Measurements from ENCODE around the gene PACRG. TPM values are rescaled to one million over a fixed set of nuclear protein-coding genes. Genes with fewer than 3 reads are reported as not detected.

The PACRG gene
- total RNA-seq, 1 donor = under 0.01 TPM

DNA sequence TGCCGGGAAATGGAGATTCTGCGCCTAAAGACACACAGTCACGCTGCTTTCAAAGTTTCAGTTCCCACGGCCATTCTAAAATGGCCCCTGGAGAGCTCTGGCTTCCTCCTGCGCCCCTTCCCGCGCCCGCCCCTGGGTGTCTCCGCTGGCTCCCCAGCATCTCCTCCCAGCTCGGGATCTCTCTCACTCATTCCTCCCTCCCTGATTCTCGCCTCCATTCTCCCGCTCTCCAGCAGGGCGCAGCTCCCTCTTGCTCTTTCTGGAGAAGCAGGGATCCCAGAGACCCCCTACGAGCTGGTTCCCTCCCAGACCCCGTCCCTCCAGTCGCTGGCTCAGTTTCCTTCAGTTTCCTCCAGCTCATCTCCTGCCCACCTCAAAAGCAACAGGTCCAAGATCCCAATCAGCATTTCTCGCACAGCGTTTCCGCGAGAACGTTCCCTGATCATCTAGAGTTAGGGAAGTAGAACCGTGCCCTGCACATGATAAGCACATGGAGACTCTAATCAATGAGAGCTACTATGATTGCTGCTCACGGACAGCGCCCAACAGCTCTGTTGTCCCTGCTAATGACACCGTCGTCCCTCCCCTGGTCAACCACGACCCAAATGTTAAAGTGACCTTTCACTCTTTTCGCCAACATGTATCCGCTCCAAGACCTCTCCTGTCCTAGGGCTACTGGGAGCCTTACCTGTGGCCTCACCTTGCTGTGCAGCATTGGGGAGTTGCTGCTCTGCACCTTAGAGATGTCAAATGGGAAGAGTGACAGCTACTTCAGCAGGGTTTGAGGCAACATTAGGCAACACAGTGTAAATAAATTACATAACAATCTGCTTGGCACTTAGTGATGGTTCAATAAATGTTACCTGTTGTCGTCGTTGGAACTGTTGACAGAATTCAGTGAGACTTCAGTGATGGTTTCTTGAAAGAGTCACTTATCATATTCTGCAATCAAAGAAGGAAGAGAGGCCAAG is 468.2 kb downstream of the PACRG start:
- H3K4me3 ChIP-seq (ENCODE audit: low read depth, low read length) = no peak overlapping the region
- TF ChIP-seq, protein P1, sequence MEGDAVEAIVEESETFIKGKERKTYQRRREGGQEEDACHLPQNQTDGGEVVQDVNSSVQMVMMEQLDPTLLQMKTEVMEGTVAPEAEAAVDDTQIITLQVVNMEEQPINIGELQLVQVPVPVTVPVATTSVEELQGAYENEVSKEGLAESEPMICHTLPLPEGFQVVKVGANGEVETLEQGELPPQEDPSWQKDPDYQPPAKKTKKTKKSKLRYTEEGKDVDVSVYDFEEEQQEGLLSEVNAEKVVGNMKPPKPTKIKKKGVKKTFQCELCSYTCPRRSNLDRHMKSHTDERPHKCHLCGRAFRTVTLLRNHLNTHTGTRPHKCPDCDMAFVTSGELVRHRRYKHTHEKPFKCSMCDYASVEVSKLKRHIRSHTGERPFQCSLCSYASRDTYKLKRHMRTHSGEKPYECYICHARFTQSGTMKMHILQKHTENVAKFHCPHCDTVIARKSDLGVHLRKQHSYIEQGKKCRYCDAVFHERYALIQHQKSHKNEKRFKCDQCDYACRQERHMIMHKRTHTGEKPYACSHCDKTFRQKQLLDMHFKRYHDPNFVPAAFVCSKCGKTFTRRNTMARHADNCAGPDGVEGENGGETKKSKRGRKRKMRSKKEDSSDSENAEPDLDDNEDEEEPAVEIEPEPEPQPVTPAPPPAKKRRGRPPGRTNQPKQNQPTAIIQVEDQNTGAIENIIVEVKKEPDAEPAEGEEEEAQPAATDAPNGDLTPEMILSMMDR (IDR thresholded peaks at IDR 0.05; ENCODE audit: insufficient read depth, low read depth, low read length) = no peak
- no peak for DNase-seq (ENCODE audit: low read depth)

DNA sequence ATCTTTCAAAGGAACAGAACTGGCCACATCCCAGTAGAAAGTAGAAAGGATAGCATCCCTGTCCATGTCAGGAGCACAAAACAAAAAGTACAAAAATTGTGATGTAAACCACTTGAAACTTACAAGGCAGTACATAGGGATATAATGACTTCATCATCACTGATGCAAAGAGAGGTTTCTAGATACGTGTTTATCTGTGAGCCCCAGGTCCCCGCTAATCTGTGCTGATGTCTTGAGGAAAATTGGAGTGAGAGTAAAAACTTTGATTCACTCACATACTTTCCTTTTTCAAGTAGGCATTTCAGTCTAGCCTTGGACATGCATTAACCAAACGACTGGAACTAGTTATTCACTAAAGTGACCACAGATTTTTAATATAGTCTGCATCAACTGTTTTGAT is 470.1 kb downstream of the PACRG start:
- no peak overlapping the region for H3K4me3 ChIP-seq (ENCODE audit: low read depth, low read length)
- TF ChIP-seq, protein P1 (IDR thresholded peaks at IDR 0.05; ENCODE audit: insufficient read depth, low read depth, low read length) = no peak
- no peak for DNase-seq (ENCODE audit: low read depth)

DNA sequence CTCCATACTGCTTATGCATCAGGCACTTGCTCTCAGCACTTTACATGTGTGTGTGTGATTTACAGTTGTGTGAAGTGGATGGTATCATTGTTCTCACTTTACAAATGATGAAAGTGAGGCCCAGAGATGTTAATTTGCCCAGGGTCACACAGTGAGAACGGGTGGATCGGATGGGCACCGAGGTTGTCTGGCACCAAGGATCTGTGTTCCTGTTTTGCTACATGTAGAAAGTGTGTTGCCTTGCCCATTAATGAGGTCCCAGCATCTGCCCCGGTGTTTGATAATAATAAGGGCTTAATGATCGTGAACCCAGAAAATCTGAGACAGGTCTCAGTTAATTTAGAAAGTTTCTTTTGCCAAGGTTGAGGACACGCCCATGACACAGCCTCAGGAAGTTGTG is 470.6 kb downstream of the PACRG start:
- DNase-seq (ENCODE audit: low read depth) = no peak
- H3K4me3 ChIP-seq (ENCODE audit: low read depth, low read length) = no peak overlapping the region
- TF ChIP-seq, protein P1 (IDR thresholded peaks at IDR 0.05; ENCODE audit: insufficient read depth, low read depth, low read length) = no peak

DNA sequence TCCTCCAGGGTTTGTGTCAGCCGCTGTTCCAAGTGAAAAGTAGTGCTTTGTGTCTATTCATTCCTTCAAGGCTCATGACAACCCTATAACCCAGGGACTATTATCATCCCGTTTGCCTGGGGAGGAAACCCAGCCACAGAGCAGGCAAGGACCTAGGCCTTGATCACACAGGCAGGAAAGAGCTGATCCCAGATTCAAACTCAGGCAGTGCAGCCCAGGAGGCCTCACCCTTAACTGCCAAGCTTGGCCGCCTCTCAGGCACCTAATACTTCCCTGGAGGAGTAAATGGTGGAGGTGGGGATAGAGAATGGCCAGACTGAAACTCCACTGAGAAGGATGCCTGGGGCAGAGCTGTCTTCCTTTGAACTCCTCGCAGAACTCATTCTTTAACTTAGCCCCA is 471.6 kb downstream of the PACRG start:
- TF ChIP-seq, protein P1 (IDR thresholded peaks at IDR 0.05; ENCODE audit: insufficient read depth, low read depth, low read length) = no peak
- H3K4me3 ChIP-seq (ENCODE audit: low read depth, low read length) = no peak overlapping the region
- no peak for DNase-seq (ENCODE audit: low read depth)

DNA sequence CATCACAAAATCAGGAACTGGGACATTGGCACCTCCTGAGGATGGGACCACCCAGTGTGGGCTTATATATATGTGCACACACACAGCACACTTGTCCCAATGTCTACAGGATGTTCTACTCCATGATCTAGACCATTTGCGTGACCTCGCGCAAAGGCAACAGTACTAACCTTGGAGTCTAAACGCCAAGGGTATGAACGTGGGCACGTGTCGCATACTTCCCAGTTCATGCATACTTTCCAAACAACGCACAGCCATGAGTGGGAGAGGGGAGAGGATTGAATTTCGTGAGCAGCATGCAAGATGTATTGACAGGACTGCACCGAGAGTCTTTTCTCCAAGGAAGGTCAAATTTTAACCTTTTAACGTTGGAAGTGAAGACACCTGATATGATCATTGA is 472.5 kb downstream of the PACRG start:
- no peak for DNase-seq (ENCODE audit: low read depth)
- TF ChIP-seq, protein P1 (IDR thresholded peaks at IDR 0.05; ENCODE audit: insufficient read depth, low read depth, low read length) = no peak

DNA sequence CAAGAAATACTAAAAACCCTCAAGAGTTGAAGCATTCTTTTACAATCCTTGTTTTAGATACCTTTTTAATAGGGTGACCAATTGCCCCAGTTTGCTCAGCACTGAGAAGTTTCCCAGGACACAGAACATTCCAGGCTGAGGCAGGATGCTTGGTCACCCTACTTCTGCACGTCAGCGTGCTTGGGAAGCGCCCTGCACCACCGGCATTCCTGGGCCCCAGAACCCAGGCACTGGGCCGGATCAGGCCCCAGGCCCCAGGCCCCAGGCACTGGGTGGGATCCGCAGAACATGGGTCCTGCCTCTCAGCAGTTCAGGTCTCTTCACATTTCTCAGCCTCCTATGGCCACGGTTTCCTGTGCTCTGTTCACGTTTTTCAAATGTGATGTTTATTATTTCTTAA is 472.9 kb downstream of the PACRG start:
- TF ChIP-seq, protein P1 (IDR thresholded peaks at IDR 0.05; ENCODE audit: insufficient read depth, low read depth, low read length) = no peak

More for the DNA sequence above, 472.5 kb downstream of the PACRG start:
- H3K4me3 ChIP-seq (ENCODE audit: low read depth, low read length) = no peak overlapping the region

More for the DNA sequence above, 472.9 kb downstream of the PACRG start:
- H3K4me3 ChIP-seq (ENCODE audit: low read depth, low read length) = no peak overlapping the region
- no peak for DNase-seq (ENCODE audit: low read depth)

All from fibroblast of villous mesenchyme (primary cell).